Activated CD4-positive, CD25-positive, alpha-beta regulatory T cell (primary cell): ENCODE data around the gene SASS6.
A peak's percentile ranks its signal among the peaks of the same experiment; 100 is the strongest.

Experiments
- DNase-seq, 4 experiments: peaks; one replicate each; lab custom pipeline; 2025; lab: John Stamatoyannopoulos, UW

Gene SASS6, protein sequence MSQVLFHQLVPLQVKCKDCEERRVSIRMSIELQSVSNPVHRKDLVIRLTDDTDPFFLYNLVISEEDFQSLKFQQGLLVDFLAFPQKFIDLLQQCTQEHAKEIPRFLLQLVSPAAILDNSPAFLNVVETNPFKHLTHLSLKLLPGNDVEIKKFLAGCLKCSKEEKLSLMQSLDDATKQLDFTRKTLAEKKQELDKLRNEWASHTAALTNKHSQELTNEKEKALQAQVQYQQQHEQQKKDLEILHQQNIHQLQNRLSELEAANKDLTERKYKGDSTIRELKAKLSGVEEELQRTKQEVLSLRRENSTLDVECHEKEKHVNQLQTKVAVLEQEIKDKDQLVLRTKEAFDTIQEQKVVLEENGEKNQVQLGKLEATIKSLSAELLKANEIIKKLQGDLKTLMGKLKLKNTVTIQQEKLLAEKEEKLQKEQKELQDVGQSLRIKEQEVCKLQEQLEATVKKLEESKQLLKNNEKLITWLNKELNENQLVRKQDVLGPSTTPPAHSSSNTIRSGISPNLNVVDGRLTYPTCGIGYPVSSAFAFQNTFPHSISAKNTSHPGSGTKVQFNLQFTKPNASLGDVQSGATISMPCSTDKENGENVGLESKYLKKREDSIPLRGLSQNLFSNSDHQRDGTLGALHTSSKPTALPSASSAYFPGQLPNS

DNA sequence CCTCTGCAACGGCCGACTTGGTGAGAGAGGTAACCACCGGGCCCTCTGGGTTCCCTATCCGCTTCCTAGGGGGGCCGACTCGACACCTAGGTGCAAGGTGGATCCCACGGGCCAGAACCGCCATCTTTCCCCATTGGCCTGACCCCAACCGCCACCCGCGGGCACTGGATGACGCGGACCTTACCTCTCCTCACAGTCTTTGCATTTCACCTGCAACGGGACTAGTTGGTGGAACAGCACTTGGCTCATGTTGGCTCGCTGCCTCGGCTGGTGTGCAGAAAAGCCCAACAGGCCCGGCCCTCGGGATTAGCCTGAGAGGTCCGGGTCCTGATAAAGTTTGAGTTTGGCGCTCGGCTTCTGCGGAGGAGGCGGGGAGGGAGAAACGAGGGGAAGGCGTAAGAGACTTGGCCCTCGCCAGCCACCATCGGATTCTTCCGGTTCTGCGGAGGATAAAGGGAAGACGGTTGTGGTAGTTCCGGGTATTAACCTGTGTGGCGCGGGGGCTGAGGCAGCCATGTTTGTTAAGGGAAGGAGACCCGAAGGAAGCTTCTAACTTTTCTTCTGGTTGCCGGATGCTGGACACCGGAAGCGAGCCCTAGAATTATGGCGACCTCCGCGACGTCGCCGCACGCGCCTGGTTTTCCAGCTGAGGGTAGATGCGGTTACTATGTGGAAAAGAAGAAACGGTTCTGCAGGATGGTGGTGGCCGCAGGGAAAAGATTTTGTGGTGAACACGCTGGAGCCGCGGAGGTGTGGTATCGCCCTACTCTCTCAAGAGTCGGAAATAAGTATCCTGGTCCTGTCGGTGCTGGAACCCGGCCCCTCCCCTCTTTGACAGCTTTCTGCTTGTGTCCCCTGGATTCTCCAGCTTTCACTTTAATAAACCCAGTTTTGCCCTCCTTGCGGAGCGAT is at the start of gene SASS6, which contains the start of gene TRMT13:
Gene SASS6 (minus strand): TSS at position 365 of the 912 bp plus-strand sequence. CDS start 116 bp downstream, at position 249.
Gene TRMT13 (plus strand): TSS at position 598 of the 912 bp plus-strand sequence. CDS start 6 bp downstream, at position 604.
- DNase-seq: peak; percentile 77 to 87 (median 85)

- DNase-seq: no peak
These were observed 45.4 kb upstream of the SASS6 start, which contains the start of gene LRRC39 for GRCh38 chr1:100178091-100178490. LRRC39 (minus strand) TSS chr1:100178256; CDS start chr1:100168516, 9,740 bp downstream.

DNA sequence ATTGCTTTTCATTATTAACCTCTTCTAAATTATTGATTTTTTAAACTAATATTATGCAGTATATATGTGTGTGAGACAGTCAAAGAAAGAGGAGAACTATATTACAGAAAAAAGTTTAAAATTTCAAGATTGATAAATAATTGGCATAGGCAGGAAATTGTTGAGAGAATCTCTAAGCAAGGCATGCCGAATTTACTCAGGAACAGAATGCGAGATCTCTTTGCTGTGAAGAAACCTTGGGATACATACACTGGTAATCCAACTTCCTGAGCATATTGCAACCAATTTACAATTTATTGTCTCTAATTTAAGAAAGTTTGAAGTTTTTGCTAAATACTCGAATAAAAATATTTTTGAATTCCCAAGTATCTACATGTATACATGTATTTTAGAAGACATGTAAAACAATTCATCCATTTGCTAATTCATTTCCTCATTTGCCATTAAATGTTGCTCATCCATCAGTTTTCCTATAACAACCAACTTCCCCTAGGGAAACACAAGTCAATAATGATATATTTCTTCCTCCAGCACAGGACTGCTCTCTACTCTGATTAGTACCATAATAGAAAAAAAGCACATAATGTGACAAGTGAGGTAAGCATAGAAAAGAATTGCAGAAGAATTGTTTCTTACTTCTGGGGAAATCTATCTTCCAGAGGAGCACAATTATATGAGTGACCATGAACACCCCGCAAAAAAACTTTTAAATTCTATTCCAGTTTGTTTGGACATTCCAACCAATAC is 44.7 kb upstream of the SASS6 start:
- no peak for DNase-seq

- DNase-seq: no peak
These were observed 35.3 kb upstream of the SASS6 start for GRCh38 chr1:100168051-100168450.

- no peak for DNase-seq
These were observed 32.0 kb upstream of the SASS6 start for GRCh38 chr1:100164702-100165101.

DNA sequence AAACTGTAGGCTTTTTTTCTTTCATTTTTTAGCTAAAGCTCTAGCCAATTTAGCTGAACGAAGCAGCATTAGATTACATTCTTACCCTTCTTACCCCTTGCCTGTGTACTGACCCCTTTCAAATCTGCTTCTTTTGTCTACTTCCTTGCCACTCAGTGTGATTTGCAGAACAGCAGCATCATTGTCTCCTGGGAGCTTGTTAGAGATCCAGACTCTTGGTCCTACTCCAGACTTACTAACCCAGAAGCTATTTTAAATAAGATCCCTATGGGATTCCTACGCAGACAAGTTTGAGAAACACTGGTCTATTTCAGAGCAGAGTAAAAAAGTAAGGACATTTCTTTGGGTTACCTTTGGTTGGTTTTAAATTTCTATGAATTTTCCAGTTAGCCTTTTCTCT is 31.5 kb upstream of the SASS6 start:
- DNase-seq: no peak

- DNase-seq: no peak
These were observed 30.2 kb upstream of the SASS6 start for GRCh38 chr1:100162881-100163280.

GRCh38 chr1:100152271-100152670 is 19.5 kb upstream of the SASS6 start:
- no peak for DNase-seq

DNA sequence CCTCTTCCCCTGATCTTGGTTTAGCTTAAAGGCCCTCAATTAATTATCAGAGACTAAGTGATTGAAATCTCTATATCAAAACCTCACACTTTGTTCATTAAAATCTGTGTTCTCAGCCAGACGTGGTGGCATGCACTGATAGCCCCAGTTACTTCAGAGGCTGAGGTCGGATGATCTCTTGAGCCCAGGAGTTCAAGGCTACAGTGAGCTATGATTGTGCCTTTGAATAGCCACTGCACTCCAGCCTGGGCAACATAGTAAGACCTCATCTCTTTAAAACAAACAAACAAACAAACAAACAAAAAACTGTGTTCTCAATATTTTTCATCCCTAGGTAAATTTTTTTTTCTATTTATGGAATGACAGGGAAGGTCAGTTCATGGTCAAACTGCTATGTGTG is 18.9 kb upstream of the SASS6 start:
- DNase-seq: no peak

GRCh38 chr1:100147875-100148274 is 15.1 kb upstream of the SASS6 start:
- DNase-seq: no peak

- DNase-seq: no peak
These were observed 14.2 kb upstream of the SASS6 start for GRCh38 chr1:100146958-100147357.

GRCh38 chr1:100145116-100145515 is 12.4 kb upstream of the SASS6 start:
- DNase-seq: no peak

GRCh38 chr1:100142343-100142742 is 9.6 kb upstream of the SASS6 start:
- DNase-seq: no peak

GRCh38 chr1:100141192-100141591 is 8.5 kb upstream of the SASS6 start:
- no peak for DNase-seq

DNA sequence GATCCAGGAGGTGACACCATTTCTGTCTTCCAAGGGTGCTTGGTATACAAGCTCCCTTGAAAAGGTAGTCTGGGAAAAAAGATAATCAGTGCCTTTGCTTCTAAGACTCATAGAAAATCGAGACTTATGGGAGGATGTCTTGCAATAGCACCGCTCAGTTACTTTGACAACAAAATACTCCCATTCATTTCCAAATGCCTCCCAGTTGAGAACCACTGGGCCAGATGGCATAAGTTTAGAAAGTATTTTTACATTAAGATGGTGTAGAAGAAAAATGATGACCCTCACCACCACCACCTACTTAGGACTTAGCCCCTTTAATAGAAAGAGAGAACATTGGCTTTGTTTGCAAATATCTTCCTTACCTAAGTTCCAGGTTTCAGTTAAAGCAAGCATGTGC is 4.9 kb upstream of the SASS6 start:
- no peak for DNase-seq

- no peak for DNase-seq
These were observed 2.1 kb upstream of the SASS6 start for GRCh38 chr1:100134872-100135271.

GRCh38 chr1:100131623-100132022 is 1.1 kb downstream of the SASS6 start:
- DNase-seq: no peak

GRCh38 chr1:100130552-100131077 is 2.1 kb downstream of the SASS6 start:
- DNase-seq: no peak

- DNase-seq: no peak
These were observed 5.5 kb downstream of the SASS6 start for GRCh38 chr1:100127226-100127625.

DNA sequence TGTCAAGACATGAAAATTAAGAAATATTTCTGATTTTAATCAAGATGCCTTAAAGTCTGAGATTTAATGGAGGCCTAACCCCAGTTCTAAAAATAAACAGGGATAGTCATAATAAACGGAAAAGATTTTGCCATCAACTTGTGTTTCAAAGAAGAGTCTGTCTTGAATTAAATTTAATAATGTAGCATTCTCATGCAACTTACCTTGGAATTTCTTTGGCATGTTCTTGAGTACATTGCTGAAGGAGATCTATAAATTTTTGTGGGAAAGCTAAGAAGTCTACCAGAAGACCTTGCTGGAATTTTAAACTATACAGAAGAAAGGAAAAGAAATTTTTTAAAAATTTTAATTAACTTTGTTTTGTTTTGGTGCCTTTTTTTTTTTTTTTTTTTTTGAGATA is 10.6 kb downstream of the SASS6 start:
- DNase-seq: no peak

- DNase-seq: no peak
These were observed 17.2 kb downstream of the SASS6 start for GRCh38 chr1:100115524-100115923.
